ENCODE data around the gene RUNX1. TPM values are rescaled to one million over a fixed set of nuclear protein-coding genes. Genes with fewer than 3 reads are reported as not detected.

The RUNX1 gene
- total RNA-seq, 1 experiment from 2014 or later, result 86.2 TPM

DNA sequence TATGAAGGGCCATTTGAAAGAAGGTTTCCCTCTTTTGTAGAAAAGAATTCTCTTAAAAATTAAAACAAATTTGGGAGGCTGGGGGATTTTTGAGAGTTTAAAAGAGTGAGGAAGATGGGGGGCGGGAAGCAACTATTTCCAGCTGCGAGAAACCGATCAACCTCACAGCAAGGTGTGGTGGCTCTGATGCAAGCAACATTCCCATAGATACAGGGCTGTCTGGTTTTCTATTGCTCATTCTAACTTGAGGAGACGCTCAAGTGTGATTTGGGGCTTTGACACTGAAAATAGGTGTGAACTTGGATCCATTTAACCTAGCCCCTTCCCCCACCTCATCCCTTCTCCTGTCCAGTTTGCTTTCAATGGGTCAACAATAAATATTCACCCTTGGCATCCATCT is 7.2 kb downstream of the RUNX1 start:
- Mint-ChIP-seq H3K9me3 (ENCODE audit: unreplicated experiment) (no peaks in the 10 kb centered on the region), H3K27me3 (ENCODE audit: insufficient read depth, unreplicated experiment) (no peaks in the 10 kb centered on the region), H3K4me1 (ENCODE audit: insufficient read depth, unreplicated experiment) (peaks cover 9% of the 10 kb centered on the region), H3K27ac (ENCODE audit: low read depth, unreplicated experiment) (no peak overlapping the region), H3K36me3 (ENCODE audit: insufficient read depth, unreplicated experiment) (peaks cover 6% of the 10 kb centered on the region), H3K4me3 (ENCODE audit: unreplicated experiment) (no peak overlapping the region)
- no TSS peak for BruUV-seq (replicated peaks)
- ChIA-PET CTCF (no interaction called here), POLR2A (no interaction called here)
- intact Hi-C loops (cut with micrococcal nuclease), result no loop called here
- TF ChIP-seq, protein P1, sequence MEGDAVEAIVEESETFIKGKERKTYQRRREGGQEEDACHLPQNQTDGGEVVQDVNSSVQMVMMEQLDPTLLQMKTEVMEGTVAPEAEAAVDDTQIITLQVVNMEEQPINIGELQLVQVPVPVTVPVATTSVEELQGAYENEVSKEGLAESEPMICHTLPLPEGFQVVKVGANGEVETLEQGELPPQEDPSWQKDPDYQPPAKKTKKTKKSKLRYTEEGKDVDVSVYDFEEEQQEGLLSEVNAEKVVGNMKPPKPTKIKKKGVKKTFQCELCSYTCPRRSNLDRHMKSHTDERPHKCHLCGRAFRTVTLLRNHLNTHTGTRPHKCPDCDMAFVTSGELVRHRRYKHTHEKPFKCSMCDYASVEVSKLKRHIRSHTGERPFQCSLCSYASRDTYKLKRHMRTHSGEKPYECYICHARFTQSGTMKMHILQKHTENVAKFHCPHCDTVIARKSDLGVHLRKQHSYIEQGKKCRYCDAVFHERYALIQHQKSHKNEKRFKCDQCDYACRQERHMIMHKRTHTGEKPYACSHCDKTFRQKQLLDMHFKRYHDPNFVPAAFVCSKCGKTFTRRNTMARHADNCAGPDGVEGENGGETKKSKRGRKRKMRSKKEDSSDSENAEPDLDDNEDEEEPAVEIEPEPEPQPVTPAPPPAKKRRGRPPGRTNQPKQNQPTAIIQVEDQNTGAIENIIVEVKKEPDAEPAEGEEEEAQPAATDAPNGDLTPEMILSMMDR (IDR thresholded peaks at IDR 0.05; ENCODE audit: unreplicated experiment), result no peak
- DNase-seq (ENCODE audit: unreplicated experiment), result no peak

DNA sequence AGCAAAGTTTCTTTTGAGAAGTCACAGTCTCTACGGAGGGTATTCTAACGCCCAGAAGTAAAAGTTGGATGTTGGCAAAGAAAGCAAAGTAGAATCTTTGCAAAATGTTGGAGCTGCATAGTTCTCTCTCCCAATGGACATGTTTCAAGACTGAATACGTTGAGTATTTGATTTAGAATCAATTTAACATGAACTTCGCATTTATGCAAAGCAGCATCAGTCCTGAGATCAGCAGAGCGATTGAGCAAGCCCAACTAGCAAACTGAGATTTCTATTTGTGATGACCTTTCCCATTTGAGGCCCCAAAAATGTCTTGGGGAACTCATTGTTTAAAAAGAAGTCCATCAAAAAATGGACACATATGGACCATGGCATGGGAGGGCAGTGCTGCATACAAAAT is 8.0 kb downstream of the RUNX1 start:
- peaks cover under 1% of the 10 kb centered on the region for H3K4me1 Mint-ChIP-seq (ENCODE audit: insufficient read depth, unreplicated experiment)
- no TSS peak for BruUV-seq (replicated peaks)

DNA sequence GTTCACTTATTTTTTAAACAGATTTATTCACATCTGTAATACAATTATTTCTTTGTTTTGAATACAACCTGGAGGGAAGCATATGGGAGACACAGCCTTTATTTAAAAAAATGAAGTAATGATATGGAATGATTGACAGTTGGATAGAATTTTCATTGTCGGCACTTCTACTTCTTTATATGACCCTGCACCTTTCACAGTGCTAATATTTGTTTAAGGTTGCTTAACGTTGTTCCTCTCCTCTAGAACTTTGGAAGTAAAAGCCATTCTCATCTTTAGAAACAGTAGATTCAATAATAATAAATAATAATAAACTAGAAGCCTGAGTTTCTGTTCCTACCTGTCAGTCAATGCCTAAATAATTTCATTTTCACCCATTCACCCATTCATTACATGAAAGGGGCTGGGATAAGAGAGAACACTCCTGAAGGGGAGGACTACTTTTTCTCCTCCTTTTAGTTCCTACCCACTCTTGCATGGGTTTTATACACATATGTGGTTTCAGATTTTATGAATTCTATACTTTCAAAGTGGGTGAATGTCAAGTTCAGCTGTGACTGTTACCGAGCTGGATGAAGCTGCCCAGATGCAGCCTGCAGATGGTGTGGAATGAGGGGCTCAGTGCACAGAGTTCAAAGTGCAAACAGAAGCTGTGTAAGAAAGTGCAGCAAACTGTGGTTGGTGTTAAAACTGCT is 9.4 kb downstream of the RUNX1 start:
- Mint-ChIP-seq H3K9me3 (ENCODE audit: unreplicated experiment) (no peaks in the 10 kb centered on the region), H3K27ac (ENCODE audit: low read depth, unreplicated experiment) (no peak overlapping the region), H3K27me3 (ENCODE audit: insufficient read depth, unreplicated experiment) (no peaks in the 10 kb centered on the region), H3K36me3 (ENCODE audit: insufficient read depth, unreplicated experiment) (peaks cover 6% of the 10 kb centered on the region), H3K4me3 (ENCODE audit: unreplicated experiment) (no peak overlapping the region), H3K4me1 (ENCODE audit: insufficient read depth, unreplicated experiment) (no peaks in the 10 kb centered on the region)
- no TSS peak for BruUV-seq (replicated peaks)
- DNase-seq (ENCODE audit: unreplicated experiment), result no peak
- ChIA-PET CTCF (interaction anchor here (1.1 kb wide), 1 partner anchor 12 kb away, joined by 3 read pairs; no protein-coding TSS in a partner anchor), POLR2A (no interaction called here)
- intact Hi-C loops (cut with micrococcal nuclease), result no loop called here
- TF ChIP-seq, protein P1 (IDR thresholded peaks at IDR 0.05; ENCODE audit: unreplicated experiment), result no peak

More for the DNA sequence above, 8.0 kb downstream of the RUNX1 start:
- no peaks in the 10 kb centered on the region for H3K9me3 Mint-ChIP-seq (ENCODE audit: unreplicated experiment)
- intact Hi-C loops (cut with micrococcal nuclease), result no loop called here
- peaks cover 6% of the 10 kb centered on the region for H3K36me3 Mint-ChIP-seq (ENCODE audit: insufficient read depth, unreplicated experiment)
- H3K27me3 Mint-ChIP-seq (ENCODE audit: insufficient read depth, unreplicated experiment), result no peaks in the 10 kb centered on the region
- POLR2A ChIA-PET, result no interaction called here
- DNase-seq (ENCODE audit: unreplicated experiment), result no peak
- no peak overlapping the region for H3K4me3 Mint-ChIP-seq (ENCODE audit: unreplicated experiment)
- TF ChIP-seq, protein P1 (IDR thresholded peaks at IDR 0.05; ENCODE audit: unreplicated experiment), result no peak
- CTCF ChIA-PET, result interaction anchor here (1.1 kb wide), 1 partner anchor 10 kb away, joined by 3 read pairs; no protein-coding TSS in a partner anchor
- H3K27ac Mint-ChIP-seq (ENCODE audit: low read depth, unreplicated experiment), result no peak overlapping the region

DNA sequence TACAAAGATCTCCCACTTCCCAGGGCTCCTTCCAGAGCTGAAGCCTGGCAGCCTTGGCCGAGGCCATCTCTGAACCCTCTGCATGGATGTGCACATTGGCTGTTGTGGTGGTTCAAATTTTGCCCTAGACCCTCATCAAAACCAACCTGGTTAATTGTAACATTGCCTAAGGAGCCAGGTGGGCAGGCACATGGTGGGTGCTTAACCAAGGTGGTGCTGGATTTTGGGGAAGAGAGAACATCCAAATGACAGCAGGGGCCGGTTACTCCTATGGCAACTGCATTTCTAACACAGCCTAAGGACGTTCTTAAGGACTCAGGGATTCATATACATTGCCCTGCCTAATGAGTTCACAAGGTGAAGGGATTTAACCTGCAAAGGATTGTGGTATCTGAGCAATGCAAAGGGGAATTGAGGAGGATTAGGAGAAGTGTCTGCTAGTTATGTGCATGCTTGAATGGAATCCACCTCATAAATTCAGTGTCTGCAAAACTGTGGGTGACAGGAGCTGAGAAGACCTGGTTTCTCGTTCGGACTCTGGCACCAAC is 10.3 kb downstream of the RUNX1 start:
- no TSS peak for BruUV-seq (replicated peaks)
- Mint-ChIP-seq H3K4me3 (ENCODE audit: unreplicated experiment) (no peak overlapping the region), H3K9me3 (ENCODE audit: unreplicated experiment) (no peaks in the 10 kb centered on the region), H3K4me1 (ENCODE audit: insufficient read depth, unreplicated experiment) (no peaks in the 10 kb centered on the region), H3K36me3 (ENCODE audit: insufficient read depth, unreplicated experiment) (peaks cover 6% of the 10 kb centered on the region), H3K27me3 (ENCODE audit: insufficient read depth, unreplicated experiment) (no peaks in the 10 kb centered on the region), H3K27ac (ENCODE audit: low read depth, unreplicated experiment) (no peak overlapping the region)
- intact Hi-C loops (cut with micrococcal nuclease), result no loop called here
- ChIA-PET POLR2A (no interaction called here), CTCF (interaction anchor here (0.6 kb wide), 1 partner anchor 361 kb away, joined by 3 read pairs; no protein-coding TSS in a partner anchor)
- DNase-seq (ENCODE audit: unreplicated experiment), result no peak
- TF ChIP-seq, protein P1 (IDR thresholded peaks at IDR 0.05; ENCODE audit: unreplicated experiment), result no peak
